Loucy (cell line): Measurements from ENCODE around the gene OGT.
"Not testable (repeated sequence)": the region's sequence is repeated elsewhere in the genome, so short reads cannot be mapped to it uniquely, and the experiment has no call there.

Experiments used
- H2AFZ ChIP-seq: fragments of 200-600 bp; sonication (generic); 2 replicates; pipeline ENCODE4 v1.6.0; 2016; ENCODE audit warnings: antibody characterized with exemption, mild to moderate bottlenecking, low read length, moderate library complexity
- H3F3A ChIP-seq: fragments of 200-600 bp; 2 replicates; pipeline ENCODE4 v1.6.0; 2016; ENCODE audit warnings: antibody characterized with exemption, low read depth, mild to moderate bottlenecking
- H3K27me3 ChIP-seq: fragments of 200-600 bp; sonication (generic); 2 replicates; pipeline ENCODE4 v1.6.1; 2014; ENCODE audit warnings: low read length, mild to moderate bottlenecking; ENCODE audit not compliant: insufficient read depth, poor library complexity, severe bottlenecking
- H3K36me3 ChIP-seq: fragments of 200-600 bp; sonication (generic); 2 replicates; pipeline ENCODE4 v1.6.1; 2016; ENCODE audit warnings: low read length; ENCODE audit not compliant: insufficient read depth
- H3K4me1 ChIP-seq: fragments of 200-600 bp; sonication (generic); 2 replicates; pipeline ENCODE4 v1.5.1; 2014; ENCODE audit warnings: low read length, mild to moderate bottlenecking; ENCODE audit not compliant: insufficient read depth, poor library complexity, severe bottlenecking
- H3K4me2 ChIP-seq: fragments of 200-600 bp; sonication (generic); 2 replicates; pipeline ENCODE4 v1.6.0; 2014; ENCODE audit warnings: antibody characterized with exemption, low read length, low read depth, mild to moderate bottlenecking; ENCODE audit not compliant: poor library complexity, severe bottlenecking
- H3K4me3 ChIP-seq: fragments of 200-600 bp; sonication (generic); 2 replicates; pipeline ENCODE4 v1.5.1; 2014; ENCODE audit warnings: low read length, mild to moderate bottlenecking, mixed read lengths; ENCODE audit not compliant: poor library complexity, severe bottlenecking
- H3K79me2 ChIP-seq: fragments of 200-600 bp; sonication (generic); 2 replicates; pipeline ENCODE4 v1.6.1; 2014; ENCODE audit warnings: low read length; ENCODE audit not compliant: insufficient read depth
- H3K9ac ChIP-seq: fragments of 200-600 bp; sonication (generic); 2 replicates; pipeline ENCODE4 v1.6.0; 2014; ENCODE audit warnings: mild to moderate bottlenecking, low read depth, low read length, moderate library complexity; ENCODE audit not compliant: poor library complexity, severe bottlenecking
- H3K9me2 ChIP-seq: fragments of 200-600 bp; sonication (generic); replicated peaks from 2 replicates; pipeline ENCODE4 v1.6.1; 2016; ENCODE audit warnings: low read depth, low read length, mixed read lengths
- H3K9me3 ChIP-seq: fragments of 200-600 bp; sonication (generic); 2 replicates; pipeline ENCODE4 v1.6.1; 2014; ENCODE audit warnings: mild to moderate bottlenecking, antibody characterized with exemption, low read length, low read depth; ENCODE audit not compliant: insufficient read depth
- H4K20me1 ChIP-seq: fragments of 200-600 bp; sonication (generic); 2 replicates; pipeline ENCODE4 v1.6.0; 2014; ENCODE audit warnings: antibody characterized with exemption, low read length, mild to moderate bottlenecking; ENCODE audit not compliant: insufficient read depth, poor library complexity, severe bottlenecking
- CTCF ChIP-seq: fragments of 200-600 bp; sonication (generic); conservative IDR thresholded peaks from 2 replicates; pipeline ENCODE4 v1.5.1; 2014; ENCODE audit warnings: mild to moderate bottlenecking, antibody characterized with exemption, low read length
- EZH2phosphoT487 ChIP-seq: fragments of 200-600 bp; IDR thresholded peaks from 2 replicates; pipeline ENCODE4 v1.6.1; 2018; ENCODE audit warnings: antibody characterized with exemption, mild to moderate bottlenecking, moderate library complexity, borderline replicate concordance

OGT gene

DNA sequence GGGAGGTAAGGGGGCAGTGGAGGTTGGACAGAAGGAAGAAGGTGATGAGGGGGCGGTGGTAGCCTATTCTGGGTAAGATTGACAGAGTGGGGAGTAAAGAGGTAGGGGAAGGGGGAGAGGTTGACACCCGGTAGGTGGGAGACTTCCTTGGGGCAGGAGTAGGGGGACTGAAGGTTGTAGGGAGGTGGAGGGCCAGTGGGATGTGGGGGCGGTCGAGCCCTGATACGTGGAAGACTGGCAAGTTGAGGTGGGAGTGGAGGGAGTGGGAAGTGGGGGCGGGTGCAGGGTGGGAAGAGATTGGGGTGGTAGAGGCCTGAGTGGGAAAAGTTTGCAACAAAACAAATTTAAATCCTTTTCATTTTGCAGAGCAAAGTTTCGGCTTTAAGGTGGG lies 47.1 kb downstream of the OGT start:
- Histone ChIP-seq H3K9me2 (no peaks in the 10 kb centered on the region), H3F3A (no peaks in the 10 kb centered on the region), H3K79me2 (no peaks in the 10 kb centered on the region), H3K9ac (no peak overlapping the region), H3K4me1 (no peaks in the 10 kb centered on the region), H3K4me2 (no peak overlapping the region), H3K27me3 (no peaks in the 10 kb centered on the region), H2AFZ (no peak overlapping the region), H3K9me3 (no peaks in the 10 kb centered on the region), H3K36me3 (peaks cover 10% of the 10 kb centered on the region; the same call in 1 of the 2 replicates), H3K4me3 (no peak overlapping the region), H4K20me1 (no peaks in the 10 kb centered on the region)
- TF ChIP-seq EZH2phosphoT487 = no peak
- TF ChIP-seq CTCF = no peak

DNA sequence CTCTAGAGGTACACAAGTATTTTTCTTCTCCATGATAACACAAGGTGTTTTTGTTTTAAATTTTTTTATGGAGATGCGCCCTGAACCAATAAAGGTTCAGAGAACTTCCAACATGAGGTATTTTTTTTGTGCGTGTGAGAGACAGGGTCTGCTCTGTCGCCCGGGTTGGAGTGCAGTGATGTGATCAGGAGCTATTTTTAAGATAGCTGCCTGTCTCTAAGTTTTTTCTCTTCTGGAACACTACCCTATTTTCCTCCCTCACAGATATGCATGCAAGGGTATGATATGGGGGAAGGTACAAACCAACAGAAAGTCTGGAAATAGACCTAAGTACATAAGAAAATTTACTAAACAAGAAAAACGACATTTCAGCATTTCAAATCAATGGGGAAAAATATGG lies 48.3 kb downstream of the OGT start:
- H3K27me3 ChIP-seq = no peaks in the 10 kb centered on the region
- H3K4me1 ChIP-seq = no peaks in the 10 kb centered on the region
- H2AFZ ChIP-seq = no peak overlapping the region
- H3K4me2 ChIP-seq = no peak overlapping the region
- H3K4me3 ChIP-seq = no peak overlapping the region
- TF ChIP-seq CTCF = no peak
- TF ChIP-seq EZH2phosphoT487 = no peak
- no peaks in the 10 kb centered on the region for H3K9me3 ChIP-seq
- H3K79me2 ChIP-seq = no peaks in the 10 kb centered on the region
- no peak overlapping the region for H3K9ac ChIP-seq
- H3K9me2 ChIP-seq = no peaks in the 10 kb centered on the region
- H3K36me3 ChIP-seq = no peaks in the 10 kb centered on the region
- no peaks in the 10 kb centered on the region for H3F3A ChIP-seq
- H4K20me1 ChIP-seq = no peaks in the 10 kb centered on the region

- no peaks in the 10 kb centered on the region for H3K4me1 ChIP-seq
- no peaks in the 10 kb centered on the region for H3F3A ChIP-seq
- no peak overlapping the region for H2AFZ ChIP-seq
- no peaks in the 10 kb centered on the region for H3K79me2 ChIP-seq
- TF ChIP-seq EZH2phosphoT487 (no peak), CTCF (no peak)
- H3K36me3 ChIP-seq = no peaks in the 10 kb centered on the region
- no peak overlapping the region for H3K9ac ChIP-seq
- H3K4me3 ChIP-seq = no peak overlapping the region
- no peak overlapping the region for H3K4me2 ChIP-seq
- no peaks in the 10 kb centered on the region for H4K20me1 ChIP-seq
- H3K9me3 ChIP-seq = no peaks in the 10 kb centered on the region
- H3K27me3 ChIP-seq = no peaks in the 10 kb centered on the region
- no peaks in the 10 kb centered on the region for H3K9me2 ChIP-seq
Observed at GRCh38 chrX:71586929-71587328, 54.0 kb downstream of the OGT start.

DNA sequence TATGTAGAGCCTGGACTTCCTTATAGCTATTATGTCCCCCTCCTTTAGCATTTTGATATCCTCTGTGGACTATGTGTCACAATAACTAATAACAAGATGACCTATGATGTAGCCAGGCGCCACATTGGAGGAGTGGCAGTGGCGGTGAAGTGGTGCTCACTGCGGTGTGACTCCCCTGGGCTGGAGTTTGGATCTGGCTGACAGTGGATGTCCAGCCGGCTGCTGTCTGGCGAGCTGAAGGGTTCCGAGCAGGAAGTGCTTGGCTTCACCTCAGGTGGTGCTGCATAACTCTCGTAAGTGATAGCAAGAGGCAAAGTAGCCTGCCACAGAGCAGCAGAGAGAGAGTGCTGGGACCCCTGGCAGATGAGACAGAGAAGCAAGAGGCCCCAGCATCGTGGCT lies 60.3 kb downstream of the OGT start:
- not testable (repeated sequence) for H3K27me3 ChIP-seq, H2AFZ ChIP-seq, H3K79me2 ChIP-seq

More for the DNA sequence above, 60.3 kb downstream of the OGT start:
- H3K4me2 ChIP-seq, H3K4me3 ChIP-seq, H3K4me1 ChIP-seq, H3K9ac ChIP-seq, H3K9me2 ChIP-seq, H3K36me3 ChIP-seq, H3F3A ChIP-seq, H3K9me3 ChIP-seq, H4K20me1 ChIP-seq: not testable (repeated sequence)
